Measurements from ENCODE around the gene MTMR4. TPM values are rescaled to one million over a fixed set of nuclear protein-coding genes. Genes with fewer than 3 reads are reported as not detected.
A peak's percentile ranks its signal among the peaks of the same experiment; 100 is the strongest.
"Not testable (repeated sequence)": the region's sequence is repeated elsewhere in the genome, so short reads cannot be mapped to it uniquely, and the experiment has no call there.

Gene MTMR4
- total RNA-seq, 2 experiments from 2014 or later, result 72.2 to 75.6 TPM

DNA sequence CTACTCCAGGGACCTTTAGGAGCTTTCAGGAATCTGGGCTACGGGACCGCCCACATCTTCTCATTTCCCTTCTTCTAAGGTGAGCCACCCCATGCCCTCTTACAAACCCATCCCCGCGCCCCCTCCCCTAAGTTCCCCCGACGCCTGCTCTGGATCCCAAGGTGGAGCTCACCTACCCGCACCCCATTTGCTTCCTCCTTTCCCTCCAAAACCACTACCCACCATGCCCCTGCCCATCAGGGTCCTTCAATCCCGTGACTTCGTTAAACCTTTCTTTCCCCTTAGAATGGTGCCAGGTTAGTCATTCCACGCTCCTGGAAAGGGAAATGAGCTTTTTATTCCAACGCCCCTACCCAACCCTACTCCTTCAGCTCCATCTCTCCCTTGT lies 326 bp upstream of the MTMR4 start:
- no peaks in the 10 kb centered on the region for H3K9me3 Mint-ChIP-seq
- peaks cover 41% of the 10 kb centered on the region for H3K4me1 Mint-ChIP-seq
- peaks cover 30% of the 10 kb centered on the region for H3K36me3 Mint-ChIP-seq
- H3K4me3 Mint-ChIP-seq, result peak overlapping the region; percentile 78
- peak overlapping the region; percentile 75 for H3K27ac Mint-ChIP-seq
- DNase-seq, result no peak
- peaks cover 5% of the 10 kb centered on the region for H3K27me3 Mint-ChIP-seq

DNA sequence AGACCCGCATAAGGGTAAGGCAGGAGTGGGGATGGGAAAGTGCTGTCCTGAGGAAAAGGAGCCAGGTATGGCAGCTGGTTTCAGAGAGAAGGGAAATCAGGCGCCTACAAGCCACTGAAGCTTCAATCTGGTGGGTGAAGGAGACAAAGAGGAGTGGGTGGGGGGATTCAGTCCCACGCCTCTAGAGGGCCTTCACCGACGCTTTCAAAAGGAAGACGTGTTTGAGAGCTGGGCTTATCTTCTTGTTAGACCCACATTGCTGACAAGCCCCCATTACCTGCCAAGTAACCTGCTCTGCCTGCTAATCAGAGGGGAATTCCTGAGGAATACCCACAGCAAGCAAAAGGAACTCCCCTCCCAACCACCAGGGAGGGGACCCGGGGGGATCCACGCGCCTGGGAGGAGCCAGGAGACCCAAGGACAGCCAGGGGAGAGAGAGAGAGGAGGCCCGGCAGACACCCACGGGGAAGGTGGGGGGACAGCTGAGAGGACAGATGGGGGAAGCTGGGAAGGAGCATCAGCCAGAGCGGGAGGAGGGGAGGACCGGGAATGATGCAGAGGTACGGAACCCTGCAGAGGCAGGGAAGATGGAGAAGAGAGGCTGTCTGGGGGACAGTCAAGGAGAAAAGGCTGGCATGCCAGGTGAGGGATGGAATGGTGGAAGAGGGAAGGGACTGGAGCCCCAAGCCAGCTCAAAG lies 1.0 kb downstream of the MTMR4 start:
- DNase-seq, result peak; percentile 51
- H3K4me1 Mint-ChIP-seq, result peaks cover 37% of the 10 kb centered on the region

DNA sequence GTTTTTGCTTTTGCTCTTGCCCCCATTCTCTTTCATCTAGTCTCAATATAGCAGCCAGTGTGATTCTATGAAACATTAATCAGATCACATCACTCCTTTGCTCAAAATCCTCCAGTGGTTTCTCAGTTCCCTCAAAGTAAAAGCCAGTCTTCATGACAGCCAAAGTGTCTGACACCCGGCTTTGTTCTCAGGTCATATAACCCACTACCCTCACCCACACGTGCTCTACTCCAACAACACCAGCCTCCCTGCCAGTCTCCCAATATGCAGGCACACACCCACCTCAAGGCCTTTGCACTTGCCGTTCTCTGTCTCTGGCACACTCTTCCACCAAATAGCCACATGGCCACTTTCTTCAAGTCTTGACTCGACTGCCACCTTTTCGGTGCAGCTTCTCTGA lies 4.4 kb downstream of the MTMR4 start:
- no peaks in the 10 kb centered on the region for H3K27me3 Mint-ChIP-seq
- H3K27ac Mint-ChIP-seq, result peak overlapping the region; percentile 40
- H3K9me3 Mint-ChIP-seq, result no peaks in the 10 kb centered on the region
- no peak overlapping the region for H3K4me3 Mint-ChIP-seq
- H3K4me1 Mint-ChIP-seq, result peaks cover 17% of the 10 kb centered on the region
- peaks cover 42% of the 10 kb centered on the region for H3K36me3 Mint-ChIP-seq
- no peak for DNase-seq

More for the DNA sequence above, 1.0 kb downstream of the MTMR4 start:
- Mint-ChIP-seq H3K36me3 (peaks cover 34% of the 10 kb centered on the region), H3K27ac (peak overlapping the region; percentile 87), H3K27me3 (peaks cover 5% of the 10 kb centered on the region), H3K4me3 (peak overlapping the region; percentile 96), H3K9me3 (no peaks in the 10 kb centered on the region)

DNA sequence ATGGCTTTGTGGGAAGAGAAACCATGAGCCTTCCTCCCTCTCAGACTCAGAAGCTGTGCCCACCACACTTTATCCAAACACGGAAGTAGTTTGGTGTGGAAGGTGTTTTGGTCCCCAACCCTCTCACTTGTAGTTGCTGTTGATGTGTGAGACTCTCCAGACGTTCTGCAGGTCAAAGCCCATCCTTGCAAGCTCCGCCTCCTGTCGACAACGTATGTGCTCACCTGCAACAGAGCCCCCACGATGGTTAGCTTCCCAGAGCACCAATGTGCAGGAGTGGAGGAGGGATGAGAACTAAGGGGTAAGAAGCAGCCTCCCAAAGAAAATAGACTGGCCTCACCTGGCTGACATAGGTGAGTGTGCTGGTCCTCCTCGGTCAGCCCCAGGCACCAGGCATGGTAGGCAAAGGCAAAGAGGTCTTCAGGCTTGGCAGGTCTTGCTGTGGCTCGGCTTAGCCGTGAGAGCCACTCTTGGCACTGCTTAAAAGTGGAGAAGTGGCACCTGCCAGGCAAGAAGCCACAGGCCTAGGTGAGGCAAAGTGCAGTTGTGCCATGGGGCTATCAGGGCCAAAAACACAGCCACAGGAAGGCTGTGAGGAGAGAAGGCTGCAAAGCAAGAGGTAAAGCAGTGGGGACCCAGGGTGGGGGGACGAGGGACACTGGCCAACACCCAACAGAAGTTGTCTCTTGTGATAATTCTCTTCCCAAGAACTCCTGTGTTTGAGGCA lies 5.9 kb downstream of the MTMR4 start:
- peaks cover 47% of the 10 kb centered on the region for H3K36me3 Mint-ChIP-seq
- no peak for DNase-seq
- no peak overlapping the region for H3K27ac Mint-ChIP-seq
- no peak overlapping the region for H3K4me3 Mint-ChIP-seq
- peaks cover 13% of the 10 kb centered on the region for H3K4me1 Mint-ChIP-seq
- no peaks in the 10 kb centered on the region for H3K27me3 Mint-ChIP-seq
- no peaks in the 10 kb centered on the region for H3K9me3 Mint-ChIP-seq

DNA sequence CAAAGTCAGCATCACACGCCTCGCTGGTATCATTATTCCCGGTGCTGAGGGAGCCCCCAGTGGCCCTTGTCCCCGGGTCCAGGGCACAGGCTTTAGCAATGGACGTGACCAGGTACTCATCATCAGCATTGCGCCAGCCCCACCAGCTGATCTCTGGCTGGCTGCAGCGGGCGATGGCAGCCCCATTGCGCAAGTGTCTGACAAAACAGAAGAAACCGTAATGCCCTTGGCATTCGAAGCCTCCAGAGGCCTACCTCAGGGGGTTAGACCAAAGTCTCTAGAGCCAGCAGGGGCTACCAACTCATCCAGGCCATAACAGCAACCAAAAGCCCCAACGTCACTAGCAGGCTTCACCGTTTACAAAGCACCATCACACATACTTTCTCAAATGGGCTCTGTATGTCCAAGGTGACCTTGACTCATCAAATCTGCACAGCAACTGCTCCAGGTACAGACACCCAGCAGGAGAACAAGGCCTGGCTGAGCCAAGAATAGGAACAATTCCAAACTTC lies 7.3 kb downstream of the MTMR4 start:
- H3K9me3 Mint-ChIP-seq, result no peaks in the 10 kb centered on the region
- no peak for DNase-seq
- H3K4me1 Mint-ChIP-seq, result peaks cover 6% of the 10 kb centered on the region
- H3K27ac Mint-ChIP-seq, result no peak overlapping the region
- peaks cover 40% of the 10 kb centered on the region for H3K36me3 Mint-ChIP-seq
- no peaks in the 10 kb centered on the region for H3K27me3 Mint-ChIP-seq
- no peak overlapping the region for H3K4me3 Mint-ChIP-seq

DNA sequence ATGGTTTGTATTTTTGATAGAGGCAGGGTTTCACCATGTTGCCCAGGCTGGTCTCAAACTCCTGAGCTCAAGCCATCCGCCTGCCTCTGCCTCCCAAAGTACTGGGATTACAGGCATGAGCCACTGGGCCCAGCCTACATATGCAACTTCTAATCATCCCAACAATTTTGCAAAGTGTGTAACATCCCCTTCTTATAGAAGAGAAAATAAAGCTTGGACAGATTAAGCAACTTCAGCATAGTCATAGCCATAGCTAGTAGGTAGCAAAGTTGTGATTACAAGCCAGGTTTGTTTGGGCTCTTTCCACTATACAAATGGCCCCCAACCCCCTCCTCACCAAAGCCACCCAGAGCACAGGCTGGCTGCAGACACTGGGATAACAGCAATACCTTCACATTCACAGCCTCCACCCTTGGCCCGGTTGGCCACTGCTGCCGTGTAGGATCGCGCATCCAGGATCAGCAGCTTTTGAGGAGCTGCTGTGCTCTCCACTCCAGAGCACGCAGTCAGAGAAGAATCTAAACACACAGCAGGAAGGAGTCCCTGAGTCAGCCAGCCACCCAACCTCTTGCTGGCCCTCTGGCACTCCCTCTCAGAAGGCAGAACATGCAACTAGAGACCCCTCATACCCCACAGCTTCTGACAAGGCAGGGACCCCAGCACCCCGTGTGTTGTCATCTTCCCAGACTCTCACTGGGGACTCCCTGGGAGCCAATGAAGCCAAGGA lies 7.9 kb downstream of the MTMR4 start:
- Mint-ChIP-seq H3K27me3 (no peaks in the 10 kb centered on the region), H3K4me3 (no peak overlapping the region), H3K4me1 (peaks cover 3% of the 10 kb centered on the region), H3K9me3 (no peaks in the 10 kb centered on the region), H3K27ac (no peak overlapping the region), H3K36me3 (peaks cover 34% of the 10 kb centered on the region)
- no peak for DNase-seq

DNA sequence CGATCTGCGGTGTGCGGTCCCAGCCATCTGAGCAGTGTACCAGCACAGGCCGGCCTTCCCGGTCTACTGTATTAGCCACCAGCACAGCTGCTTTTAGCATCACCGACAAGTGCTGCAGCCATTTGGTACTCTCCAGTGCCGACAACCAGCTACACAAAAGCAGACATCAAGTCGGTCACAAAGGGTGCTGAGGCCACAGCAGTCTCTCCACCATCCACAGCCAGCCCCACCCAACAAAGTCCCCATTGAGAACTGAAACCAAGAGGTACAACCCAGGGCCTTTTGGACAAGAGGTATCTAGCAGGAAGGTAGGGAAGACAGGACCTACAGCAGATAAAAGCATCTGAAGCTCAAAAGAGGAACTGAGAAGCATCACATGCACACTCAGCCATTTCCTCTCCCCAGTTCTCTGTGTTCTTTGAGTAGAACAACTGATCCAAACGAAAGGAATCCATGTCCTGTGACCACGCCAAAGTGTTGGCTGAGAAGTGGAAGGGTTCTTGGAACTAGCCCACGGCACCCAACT lies 9.5 kb downstream of the MTMR4 start:
- Mint-ChIP-seq H3K9me3 (no peaks in the 10 kb centered on the region), H3K4me3 (no peak overlapping the region), H3K27ac (peak overlapping the region; percentile 50), H3K27me3 (no peaks in the 10 kb centered on the region), H3K36me3 (peaks cover 21% of the 10 kb centered on the region), H3K4me1 (no peaks in the 10 kb centered on the region)
- no peak for DNase-seq

DNA sequence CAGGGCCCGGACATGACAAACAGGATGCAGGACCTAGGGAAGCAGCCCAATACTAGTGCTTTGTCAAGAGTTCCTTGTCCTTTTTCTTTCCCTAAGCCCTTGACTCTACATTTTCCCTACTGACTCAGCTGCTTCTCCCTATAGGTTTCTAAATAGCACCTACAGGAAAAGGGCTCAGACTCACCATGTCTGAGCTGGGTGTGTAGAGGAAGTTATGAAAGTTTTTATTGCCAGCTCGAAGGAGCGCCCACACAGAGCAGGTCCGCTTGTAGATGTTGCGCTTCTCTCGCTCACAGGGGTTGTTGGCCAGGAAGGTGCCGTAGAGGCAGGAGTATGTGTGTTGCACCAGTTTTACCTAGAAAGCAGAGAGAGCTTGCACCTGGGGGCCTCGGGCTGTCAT lies 10.6 kb downstream of the MTMR4 start:
- Mint-ChIP-seq H3K27ac (no peak overlapping the region), H3K9me3 (no peaks in the 10 kb centered on the region), H3K36me3 (peaks cover 22% of the 10 kb centered on the region), H3K4me1 (no peaks in the 10 kb centered on the region), H3K4me3 (no peak overlapping the region), H3K27me3 (no peaks in the 10 kb centered on the region)
- no peak for DNase-seq

DNA sequence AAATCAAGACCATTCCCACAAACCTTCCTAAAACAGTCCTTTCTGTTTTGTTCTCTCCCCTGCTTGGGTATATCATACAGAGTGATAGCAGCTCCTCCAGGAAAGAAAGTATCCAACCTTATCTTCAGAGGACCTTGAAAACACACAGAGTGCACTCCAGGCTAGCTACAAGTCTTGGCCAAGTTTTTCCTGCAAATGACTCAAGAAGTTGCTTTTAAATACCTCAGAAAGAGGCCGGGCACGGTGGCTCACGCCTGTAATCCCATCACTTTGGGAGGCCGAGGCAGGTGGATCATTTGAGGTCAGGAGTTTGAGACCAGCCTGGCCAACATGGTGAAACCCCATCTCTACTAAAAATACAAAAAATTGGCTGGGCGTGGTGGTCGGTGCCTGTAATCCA lies 11.3 kb downstream of the MTMR4 start:
- H3K27me3 Mint-ChIP-seq, H3K9me3 Mint-ChIP-seq, H3K4me3 Mint-ChIP-seq, DNase-seq, H3K27ac Mint-ChIP-seq, H3K4me1 Mint-ChIP-seq: not testable (repeated sequence)
- H3K36me3 Mint-ChIP-seq, result peaks cover 27% of the 10 kb centered on the region

DNA sequence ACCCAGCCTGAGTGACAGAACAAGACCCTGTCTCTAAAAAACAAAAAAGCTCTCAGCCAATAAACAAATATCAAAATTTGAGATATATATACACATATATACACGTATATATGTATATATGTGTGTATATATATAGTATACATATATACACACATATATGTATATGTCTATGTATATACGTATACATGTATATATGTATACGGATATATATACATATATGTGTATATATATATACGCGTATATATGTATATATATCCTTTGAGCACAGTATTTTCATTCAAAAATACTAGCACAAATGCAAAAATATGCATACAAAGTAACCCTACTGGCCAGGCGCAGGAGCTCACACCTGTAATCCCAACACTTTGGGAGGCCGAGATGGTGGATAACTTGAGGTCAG lies 13.0 kb downstream of the MTMR4 start:
- no peak for DNase-seq
- Mint-ChIP-seq H3K4me1 (no peaks in the 10 kb centered on the region), H3K4me3 (no peak overlapping the region), H3K27me3 (no peaks in the 10 kb centered on the region), H3K36me3 (peaks cover 29% of the 10 kb centered on the region), H3K9me3 (no peaks in the 10 kb centered on the region), H3K27ac (no peak overlapping the region)

DNA sequence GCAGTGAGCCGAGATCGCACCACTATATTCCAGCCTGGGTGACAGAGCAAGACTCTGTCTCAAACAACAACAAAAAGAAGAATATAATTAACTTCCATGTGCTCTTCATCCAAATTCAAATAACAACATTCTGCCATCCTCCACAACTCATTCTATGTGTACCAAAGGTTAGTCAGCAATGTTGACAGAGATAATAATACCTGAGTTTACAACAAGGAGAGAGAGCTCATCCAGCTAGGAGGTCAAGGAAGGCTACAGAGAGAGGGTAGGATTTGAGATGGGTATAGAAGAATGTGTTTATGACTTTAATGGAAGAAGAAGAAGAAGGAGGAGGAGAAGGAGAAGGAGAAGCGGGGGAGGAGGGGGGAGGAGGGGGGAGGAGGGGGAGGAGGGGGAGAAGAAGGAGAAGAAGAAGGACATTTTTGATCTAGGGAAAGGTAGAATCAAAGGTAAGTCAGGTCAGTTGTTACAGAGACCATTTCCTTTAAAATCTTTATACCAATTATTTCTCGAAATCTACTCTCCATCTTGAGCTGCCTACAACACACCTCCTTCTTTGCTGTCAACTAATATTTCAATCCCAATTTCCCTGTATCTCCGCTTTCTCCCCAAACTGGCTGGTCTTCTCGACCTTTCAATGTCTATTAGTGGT lies 16.1 kb downstream of the MTMR4 start:
- H3K27ac Mint-ChIP-seq, result no peak overlapping the region

DNA sequence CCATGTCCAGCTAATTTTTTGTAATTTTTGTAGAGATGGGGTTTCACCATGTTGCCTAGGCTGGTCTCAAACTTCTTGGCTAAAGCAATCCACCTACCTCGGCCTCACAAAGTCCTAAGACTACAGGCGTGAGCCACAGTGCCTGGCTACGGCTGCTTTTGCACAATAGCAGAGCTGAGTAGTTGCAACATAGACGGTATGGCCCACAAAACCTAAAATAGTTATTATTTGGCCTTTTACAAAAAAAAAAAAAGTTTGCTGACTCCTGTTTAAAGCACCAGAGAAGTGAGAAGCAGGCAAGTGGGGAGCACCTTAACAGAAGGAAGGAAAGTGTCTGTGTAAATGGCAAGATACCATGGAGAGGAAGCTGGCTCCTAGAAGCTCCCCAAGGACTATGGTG lies 20.9 kb downstream of the MTMR4 start:
- Mint-ChIP-seq H3K9me3 (no peaks in the 10 kb centered on the region), H3K36me3 (peaks cover 47% of the 10 kb centered on the region), H3K27ac (peak overlapping the region; percentile 85), H3K4me1 (peaks cover 17% of the 10 kb centered on the region), H3K4me3 (no peak overlapping the region), H3K27me3 (no peaks in the 10 kb centered on the region)
- DNase-seq, result no peak

More for the DNA sequence above, 16.1 kb downstream of the MTMR4 start:
- Mint-ChIP-seq H3K36me3 (peaks cover 30% of the 10 kb centered on the region), H3K4me3 (no peak overlapping the region), H3K27me3 (no peaks in the 10 kb centered on the region), H3K9me3 (no peaks in the 10 kb centered on the region), H3K4me1 (peaks cover 2% of the 10 kb centered on the region)
- no peak for DNase-seq

DNA sequence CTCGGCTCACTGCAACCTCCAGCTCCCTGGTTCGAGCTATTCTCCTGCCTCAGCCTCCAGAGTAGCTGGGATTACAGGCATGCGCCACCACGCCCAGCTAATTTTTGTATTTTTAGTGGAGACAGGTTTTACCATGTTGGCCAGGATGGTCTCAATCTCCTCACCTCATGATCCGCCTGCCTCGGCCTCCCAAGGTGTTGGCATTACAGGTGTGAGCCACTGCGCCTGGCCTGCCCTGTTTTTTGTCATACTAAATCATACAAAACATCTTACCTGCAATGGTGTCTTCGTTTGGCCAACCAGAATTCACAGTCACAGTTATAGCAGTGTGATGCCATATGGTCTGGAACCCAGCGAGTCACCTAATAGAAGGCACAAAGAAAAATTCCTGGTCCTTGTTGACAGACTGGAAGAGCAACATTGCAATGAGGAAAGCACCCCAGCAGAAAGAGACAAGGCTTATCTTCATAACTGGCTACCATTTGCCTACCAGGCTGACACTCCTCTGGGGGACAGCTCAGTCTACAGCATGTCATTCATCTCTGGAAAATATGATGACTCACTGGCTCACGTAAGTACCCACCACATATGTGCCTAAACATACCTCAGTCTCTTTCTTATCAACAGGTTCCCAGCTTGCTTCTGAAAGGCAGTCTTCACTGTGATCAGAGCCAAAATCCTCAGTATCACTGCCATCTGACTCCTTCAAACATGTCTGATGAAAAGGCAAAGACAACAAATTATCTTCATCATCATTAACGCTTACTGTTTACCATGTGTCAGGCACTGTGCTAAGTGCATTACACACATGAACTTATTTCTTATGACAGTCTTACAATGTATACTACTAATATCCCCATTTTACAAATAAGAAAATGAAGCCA lies 22.0 kb downstream of the MTMR4 start:
- H3K4me3 Mint-ChIP-seq, result no peak overlapping the region
- peaks cover 42% of the 10 kb centered on the region for H3K36me3 Mint-ChIP-seq
- H3K27me3 Mint-ChIP-seq, result no peaks in the 10 kb centered on the region
- no peaks in the 10 kb centered on the region for H3K9me3 Mint-ChIP-seq
- peak overlapping the region; percentile 85 for H3K27ac Mint-ChIP-seq
- peaks cover 17% of the 10 kb centered on the region for H3K4me1 Mint-ChIP-seq
- DNase-seq, result peak; percentile 27

DNA sequence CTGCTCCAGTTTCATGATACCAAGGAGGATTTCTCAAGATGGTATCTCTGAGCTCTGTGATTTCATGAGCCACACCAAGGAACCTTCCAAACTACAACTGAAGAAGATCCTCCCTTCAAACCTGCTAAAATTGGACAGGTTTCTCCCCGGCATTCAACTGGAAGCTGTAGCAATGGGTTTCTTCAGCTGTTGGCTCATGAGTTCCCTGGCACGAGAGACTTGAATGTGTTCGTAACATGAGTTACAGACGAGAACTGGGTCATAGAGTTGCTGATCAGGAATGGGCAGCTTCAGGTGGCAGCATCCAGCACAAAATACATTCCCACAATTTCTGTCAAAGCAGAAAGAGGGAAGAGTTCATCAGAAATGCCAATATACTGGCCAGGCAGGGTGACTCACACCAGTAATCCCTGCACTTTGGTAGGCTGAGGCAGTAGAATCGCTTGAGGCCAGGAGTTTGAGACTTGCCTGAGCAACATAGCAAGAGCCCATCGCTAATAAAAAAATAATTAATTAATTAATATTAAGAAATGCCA lies 22.9 kb downstream of the MTMR4 start:
- DNase-seq, result no peak
- peaks cover 42% of the 10 kb centered on the region for H3K36me3 Mint-ChIP-seq
- H3K27me3 Mint-ChIP-seq, result no peaks in the 10 kb centered on the region
- H3K27ac Mint-ChIP-seq, result no peak overlapping the region
- peaks cover 17% of the 10 kb centered on the region for H3K4me1 Mint-ChIP-seq
- H3K9me3 Mint-ChIP-seq, result no peaks in the 10 kb centered on the region
- H3K4me3 Mint-ChIP-seq, result no peak overlapping the region
